ENCODE results near the gene ASTN2.

DNA sequence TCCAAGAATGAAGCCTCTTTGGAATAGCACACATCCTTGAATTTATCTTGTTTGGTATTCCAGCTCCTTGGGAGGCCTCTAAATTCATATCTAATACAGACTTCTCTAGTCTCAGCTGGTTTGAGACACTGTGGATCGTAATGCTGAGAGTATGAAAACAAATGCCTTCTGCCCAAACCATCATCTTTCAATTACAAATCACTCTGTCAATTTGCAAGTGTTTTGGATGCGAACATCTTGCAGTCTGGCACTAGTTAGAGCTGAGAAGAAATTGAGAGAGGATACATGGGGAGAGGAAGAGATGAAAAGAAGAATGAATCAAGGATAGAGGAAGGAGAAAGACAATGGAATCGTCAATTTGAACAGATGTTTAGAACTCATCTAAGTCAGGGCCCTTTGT is 342.6 kb downstream of the ASTN2 start:
- TF ChIP-seq, protein P1, sequence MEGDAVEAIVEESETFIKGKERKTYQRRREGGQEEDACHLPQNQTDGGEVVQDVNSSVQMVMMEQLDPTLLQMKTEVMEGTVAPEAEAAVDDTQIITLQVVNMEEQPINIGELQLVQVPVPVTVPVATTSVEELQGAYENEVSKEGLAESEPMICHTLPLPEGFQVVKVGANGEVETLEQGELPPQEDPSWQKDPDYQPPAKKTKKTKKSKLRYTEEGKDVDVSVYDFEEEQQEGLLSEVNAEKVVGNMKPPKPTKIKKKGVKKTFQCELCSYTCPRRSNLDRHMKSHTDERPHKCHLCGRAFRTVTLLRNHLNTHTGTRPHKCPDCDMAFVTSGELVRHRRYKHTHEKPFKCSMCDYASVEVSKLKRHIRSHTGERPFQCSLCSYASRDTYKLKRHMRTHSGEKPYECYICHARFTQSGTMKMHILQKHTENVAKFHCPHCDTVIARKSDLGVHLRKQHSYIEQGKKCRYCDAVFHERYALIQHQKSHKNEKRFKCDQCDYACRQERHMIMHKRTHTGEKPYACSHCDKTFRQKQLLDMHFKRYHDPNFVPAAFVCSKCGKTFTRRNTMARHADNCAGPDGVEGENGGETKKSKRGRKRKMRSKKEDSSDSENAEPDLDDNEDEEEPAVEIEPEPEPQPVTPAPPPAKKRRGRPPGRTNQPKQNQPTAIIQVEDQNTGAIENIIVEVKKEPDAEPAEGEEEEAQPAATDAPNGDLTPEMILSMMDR (conservative IDR thresholded peaks at IDR 0.05; ENCODE audit: low read depth in 2 of 2), result no peak
- no peak for TF ChIP-seq POLR2AphosphoS5 (IDR thresholded peaks at IDR 0.05; ENCODE audit: low read depth)
- TF ChIP-seq EZH2phosphoT487 (IDR thresholded peaks at IDR 0.05; ENCODE audit: unreplicated experiment), result no peak
- TF ChIP-seq EZH2 (IDR thresholded peaks at IDR 0.05; ENCODE audit: low read depth, unreplicated experiment), result no peak

All from GM23338 (cell line).